HG02870 (cell line): ENCODE results near the gene DDX54.

Source experiments
- ATAC-seq: cut with Tn5 transposase; IDR thresholded peaks from one replicate; pipeline ENCODE4 v1.9.1; 2021; ENCODE audit warnings: mild to moderate bottlenecking, moderate library complexity; ENCODE audit not compliant: unreplicated experiment

The DDX54 gene

DNA sequence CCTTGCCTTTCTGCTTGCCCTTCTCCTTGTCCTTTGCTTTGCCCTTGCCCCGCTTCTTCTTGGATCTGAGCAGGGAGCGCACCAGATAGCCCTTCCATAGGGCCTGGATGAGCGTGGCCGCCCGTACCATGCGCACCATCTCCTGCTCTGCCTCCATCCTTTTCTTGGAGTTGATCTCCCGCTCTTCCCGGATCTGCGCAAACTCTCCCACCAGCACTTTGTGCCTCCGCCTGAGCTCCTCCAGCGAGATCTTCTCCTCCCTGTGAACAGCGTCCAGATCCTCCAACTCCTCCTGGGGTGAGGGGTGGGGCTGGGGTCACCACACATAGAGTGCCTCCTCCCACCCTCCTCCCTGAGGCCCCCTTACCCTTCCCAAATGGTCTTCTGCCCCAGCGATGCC, 10.3 kb upstream of the DDX54 start:
- no peak for ATAC-seq

DNA sequence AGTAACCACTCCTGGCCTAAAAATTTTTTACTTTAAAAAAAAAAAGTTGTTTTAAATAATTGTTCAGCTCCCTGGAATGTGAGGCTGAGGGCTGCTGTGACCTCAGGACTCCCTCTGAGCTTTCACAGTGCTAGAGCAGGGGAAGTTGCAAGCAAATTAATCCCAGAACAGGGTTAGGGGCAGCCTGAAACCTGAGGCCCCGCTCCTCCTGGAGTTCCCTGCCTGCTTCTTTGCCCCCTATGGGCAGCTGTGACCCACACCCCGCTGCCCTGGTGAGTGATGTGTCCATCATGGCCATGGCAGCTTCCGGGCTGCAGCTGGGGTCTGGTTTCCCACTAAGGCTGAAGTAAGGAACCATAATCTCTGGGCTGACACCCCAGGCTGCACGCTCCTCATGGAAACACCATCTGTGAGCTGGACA, 9.7 kb upstream of the DDX54 start:
- ATAC-seq = no peak

DNA sequence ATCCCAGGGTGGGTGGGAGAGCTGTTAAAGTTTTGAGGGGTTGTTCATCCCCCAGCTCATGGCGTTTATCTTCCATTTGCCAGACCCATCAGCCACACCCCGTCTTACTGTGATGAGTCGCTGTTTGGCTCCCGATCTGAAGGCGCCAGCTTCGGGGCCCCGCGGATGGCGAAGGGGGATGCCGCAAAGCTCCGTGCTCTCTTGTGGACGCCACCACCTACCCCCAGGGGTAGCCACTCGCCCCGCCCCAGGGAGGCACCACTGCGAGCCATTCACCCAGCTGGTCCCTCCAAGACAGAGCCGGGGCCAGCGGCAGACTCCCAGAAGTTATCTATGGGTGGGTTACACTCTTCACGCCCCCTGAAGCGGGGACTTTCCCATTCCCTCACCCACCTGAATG, 5.9 kb upstream of the DDX54 start:
- ATAC-seq = no peak

DNA sequence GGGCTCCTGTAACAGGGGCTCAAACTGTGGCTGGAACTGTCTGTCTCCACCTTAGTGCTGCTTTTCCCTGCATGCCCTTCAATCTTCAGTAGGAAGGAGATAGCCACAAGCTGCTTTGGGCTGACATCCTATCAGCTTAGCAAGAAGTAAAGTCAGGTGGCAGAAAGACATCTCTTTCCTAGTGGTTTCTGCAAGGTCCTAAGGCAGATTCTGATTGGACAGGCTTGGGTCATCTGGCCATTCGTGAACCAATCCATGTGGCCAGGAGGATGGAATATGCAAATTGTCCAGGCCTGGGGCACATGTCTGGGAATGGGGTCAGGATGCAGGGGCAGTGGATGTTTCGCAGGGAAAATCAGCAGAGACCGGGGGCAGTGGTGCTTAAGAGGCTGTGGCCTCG, 5.5 kb upstream of the DDX54 start:
- no peak for ATAC-seq

DNA sequence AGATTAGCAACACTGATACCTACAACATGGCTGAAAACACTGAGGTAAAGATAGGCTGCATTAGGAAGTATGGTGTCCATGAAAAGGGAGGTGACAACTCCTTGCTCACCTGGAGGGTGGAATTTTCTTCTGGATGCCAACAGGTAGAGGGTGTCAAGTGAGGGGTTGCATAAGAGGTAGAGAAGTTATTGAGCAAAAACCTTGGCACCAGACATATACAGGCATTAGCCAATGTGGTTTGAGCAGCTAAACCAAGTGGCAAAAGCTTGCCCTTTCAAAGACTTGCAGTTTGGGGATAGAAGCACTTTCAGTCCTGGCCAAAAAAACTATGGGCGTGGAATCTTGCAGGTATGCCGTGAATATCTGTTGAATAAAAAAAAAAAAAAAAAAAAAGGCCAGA, 4.1 kb upstream of the DDX54 start:
- no peak for ATAC-seq

DNA sequence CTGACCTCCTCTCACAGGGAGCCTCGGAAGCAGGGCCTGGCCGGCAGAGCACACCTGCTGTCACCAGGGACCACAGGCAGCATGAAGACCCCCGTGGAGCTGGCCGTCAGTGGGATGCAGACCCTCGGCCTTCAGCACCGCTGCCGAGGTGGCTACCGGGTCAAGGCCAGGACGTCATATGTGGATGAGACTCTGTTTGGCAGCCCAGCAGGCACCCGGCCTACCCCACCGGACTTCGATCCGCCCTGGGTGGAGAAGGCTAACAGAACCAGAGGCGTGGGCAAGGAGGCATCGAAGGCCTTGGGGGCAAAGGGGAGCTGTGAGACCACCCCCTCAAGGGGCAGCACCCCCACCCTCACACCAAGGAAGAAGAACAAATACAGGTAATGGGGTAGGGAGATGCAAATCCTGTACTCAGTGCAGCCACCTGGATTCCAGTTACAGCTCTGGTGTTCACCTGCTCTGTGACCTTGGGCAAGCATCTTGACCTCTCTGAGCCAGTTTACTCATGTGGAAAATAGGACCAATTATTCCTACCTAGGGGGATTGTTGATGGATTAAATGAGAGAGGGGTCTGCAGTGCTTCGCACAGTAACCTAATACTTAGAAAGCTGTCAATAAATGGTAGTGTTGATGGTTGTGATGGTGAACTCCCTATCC, 1.5 kb upstream of the DDX54 start:
- no peak for ATAC-seq

DNA sequence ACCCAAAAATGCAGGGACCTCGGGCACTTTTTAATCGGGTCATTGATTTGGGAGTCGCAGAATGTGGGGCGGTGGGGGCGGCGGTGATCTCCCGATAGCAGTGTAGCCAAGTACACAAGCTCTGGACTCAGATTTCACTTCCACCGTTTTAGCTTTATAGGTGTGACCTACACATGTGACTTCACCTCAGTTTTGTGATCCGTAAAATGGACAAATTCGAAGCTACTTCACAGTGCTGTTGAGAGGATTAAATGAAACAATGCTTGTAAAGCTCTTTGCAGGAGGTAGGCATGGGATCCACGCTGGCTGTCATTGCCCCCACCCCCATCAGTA, 721 bp upstream of the DDX54 start:
- no peak for ATAC-seq

DNA sequence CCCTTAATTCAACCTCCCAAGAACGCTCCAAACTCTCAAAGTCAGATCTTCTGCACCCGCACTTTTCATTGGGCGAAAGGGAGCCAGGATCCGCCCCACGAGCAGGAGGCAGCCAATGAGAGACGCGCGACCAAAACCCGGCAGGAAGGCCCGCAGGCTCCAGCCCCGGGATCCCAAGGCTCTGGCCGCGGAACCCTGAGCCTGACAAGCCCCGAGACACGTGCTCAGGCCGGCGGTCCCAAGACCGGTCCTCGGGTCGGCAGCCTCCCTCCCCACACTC, 438 bp downstream of the DDX54 start:
- ATAC-seq = peak; percentile 81

DNA sequence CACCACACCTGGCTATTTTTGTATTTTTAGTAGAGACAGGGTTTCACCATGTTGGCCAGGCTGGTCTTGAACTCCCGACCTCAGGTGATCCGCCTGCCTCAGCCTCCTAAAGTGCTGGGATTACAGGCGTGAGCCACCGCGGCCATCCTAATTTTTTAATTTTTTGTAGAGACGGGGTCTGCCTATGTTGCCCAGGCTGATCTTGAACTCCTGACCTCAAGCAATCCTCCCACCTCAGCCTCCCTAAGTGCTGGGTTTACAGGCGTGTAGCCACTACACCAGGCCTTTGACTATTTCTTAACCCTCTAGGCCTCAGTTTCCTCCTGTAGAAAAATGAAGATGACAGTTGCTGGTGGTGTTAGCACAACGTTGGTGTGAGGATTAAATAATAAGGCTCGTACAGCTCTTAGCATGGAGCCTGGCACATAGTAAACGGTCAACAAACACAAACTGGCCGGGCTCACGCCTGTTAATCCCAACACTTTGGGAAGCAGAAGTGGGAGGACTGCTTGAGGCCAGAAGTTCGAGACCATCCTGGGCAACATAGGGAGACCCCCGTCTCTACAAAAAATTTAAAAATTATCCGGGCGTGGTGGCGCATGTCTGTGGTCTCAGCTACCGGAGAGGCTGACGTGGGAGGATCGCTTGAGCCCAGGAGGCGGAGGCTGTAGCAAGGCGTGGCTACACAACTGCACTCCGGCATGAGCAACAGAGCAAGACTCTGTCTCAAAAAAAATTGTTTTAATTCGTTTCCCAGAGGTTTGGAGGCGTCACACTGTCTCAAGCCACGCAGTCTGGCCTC, 979 bp downstream of the DDX54 start:
- ATAC-seq = peak; percentile 52

DNA sequence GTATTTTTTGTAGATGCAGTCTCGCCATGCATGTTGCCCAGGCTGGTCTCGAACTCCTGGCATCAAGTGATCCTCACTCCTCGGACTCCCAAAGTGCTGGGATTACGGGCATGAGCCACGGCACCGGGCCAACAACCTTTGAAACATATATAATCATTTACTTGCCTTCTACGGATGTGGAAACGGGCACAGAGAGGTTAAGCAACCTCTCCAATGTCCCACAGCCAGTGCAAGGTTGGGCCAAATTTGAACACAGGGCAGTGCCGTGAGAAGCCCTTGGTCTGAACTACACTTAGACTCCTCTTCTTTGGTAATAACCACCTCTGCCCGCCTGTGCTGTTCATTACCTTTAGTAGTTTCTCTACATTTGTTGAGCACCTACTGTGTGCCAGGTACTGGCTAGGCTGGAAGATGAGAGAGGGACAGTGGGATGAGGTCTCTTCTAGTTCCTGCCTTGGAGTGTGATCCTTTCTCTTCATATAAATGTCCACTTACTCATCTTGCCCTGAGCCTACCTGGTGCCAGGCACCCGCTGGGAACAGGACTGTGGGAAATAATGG, 2.2 kb downstream of the DDX54 start:
- ATAC-seq = no peak

DNA sequence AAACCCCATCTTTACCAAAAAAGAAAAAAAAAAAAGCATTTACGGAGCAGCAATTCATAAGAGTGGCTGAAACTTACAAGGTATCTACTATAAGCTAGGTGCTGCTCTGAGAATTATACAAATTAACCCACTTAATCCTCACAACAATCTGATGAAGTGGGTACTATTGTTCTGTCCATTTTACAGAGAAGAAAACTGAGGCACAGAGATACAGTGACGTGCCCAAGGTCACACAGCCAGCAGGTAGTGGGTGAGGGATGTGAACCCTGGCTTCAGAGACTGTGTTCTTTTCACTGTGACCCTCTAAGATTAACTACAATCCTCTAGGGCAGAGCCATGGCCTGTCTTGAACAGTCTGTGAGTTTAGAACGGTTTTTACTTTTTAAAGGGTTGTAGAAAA, 3.3 kb downstream of the DDX54 start:
- ATAC-seq = no peak

DNA sequence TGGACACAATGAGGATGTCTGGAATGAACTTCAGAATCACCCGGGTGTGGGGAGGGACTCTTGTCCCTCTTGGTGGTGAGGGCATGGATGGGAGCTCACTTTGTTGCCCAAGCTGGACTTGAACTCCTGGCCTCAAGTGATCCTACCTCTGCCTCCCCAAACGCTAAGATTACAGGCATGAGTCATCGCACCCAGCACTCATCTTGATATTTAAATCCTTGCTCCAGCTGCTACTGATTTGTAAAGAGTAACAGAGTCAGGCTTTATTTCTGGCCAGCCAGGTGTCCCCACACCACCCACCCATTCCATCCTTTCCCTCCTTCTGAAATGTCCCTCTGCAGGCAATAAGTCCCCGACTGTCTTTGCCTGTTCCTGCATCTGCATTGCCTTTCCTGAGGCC, 4.9 kb downstream of the DDX54 start:
- ATAC-seq = no peak

DNA sequence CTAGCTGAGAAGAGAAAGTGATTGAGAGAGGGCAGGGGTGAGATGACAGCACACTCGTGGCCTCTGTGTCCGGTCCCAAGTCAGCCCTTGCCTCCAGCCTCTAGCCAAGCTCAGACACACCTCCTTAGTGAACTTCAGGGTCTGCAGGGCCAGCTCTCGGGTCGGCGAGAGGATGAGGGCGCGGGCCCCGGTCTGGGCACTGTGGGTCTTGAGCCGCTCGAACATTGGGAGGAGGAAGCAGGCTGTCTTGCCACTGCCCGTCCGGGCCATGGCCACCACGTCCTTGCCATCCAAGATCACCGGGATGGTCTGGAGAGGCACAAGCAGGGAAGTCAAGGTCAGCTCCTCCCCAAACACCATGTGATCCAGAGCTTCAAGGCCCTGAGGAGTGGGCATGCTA, 6.3 kb downstream of the DDX54 start:
- ATAC-seq = no peak

DNA sequence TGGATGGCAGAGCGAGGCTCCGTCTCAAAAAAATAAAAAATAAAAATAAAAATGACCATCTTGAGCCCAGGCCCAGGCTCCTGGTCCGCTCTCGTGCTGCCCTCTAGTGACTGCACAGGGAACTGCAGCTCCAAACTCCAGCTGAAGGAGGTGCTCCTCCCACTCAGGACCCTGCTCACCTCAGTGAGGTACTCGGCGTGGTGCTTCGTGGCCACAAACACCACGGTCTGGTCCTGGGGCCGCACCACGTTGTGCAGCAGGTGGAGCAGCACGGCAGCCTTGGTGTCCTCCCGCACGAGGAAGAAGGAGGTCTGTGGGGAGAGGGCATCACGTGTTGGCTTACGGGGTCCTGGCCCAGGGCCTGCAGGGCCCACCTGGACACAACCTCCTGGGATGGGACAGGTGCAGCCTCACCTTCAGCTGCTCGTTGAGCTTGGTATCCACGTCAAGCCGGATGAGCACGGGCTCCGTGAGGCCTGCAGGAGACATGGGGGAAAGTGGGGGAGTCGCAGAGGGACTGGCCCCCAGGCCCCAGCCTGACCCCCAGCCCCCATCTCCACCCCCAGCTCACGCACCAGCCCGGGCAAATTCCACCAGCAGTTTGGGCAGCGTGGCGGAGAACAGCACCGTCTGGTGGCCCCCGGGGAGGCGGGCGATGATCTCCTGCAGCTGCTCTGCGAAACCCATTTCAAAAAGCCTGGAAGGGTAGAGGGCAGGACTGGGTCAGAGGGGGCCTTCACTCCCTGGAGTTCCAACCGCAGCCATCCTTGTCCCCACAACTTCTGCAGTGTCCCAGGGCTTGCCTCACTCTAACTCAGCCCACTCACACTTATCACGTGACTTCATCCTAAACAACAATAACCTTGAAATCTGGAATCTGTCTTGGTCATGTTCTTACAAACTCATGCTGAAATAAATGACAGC, 10.6 kb downstream of the DDX54 start:
- no peak for ATAC-seq

DNA sequence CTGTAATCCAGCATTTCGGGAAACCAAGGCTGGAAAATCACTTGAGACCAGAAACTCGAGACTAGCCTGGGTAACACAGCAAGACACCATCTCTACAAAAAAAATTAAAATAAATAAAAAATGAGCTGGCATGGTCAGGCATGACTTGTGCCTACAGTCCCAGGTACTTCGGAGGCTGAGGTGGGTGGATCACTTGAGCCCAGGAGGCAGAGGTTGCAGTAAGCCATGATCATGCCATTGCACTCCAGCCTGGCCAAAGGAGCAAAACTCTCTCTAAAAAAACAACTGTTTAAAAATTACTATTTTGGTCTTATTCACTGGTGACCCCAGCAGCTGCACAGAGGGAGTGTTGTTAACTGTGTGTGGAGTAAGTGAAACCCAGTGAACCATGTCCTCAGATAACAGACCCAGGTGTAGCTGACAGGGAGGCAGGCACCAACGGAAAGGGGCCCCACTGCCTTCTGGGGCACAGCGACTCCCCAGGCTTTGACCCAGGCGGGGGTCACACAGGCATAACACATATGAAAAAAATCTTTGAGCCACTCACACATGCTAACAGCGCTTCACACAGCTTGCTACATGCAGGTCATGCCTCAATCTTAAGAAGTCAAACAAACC, 12.1 kb downstream of the DDX54 start:
- peak; percentile 58 for ATAC-seq

DNA sequence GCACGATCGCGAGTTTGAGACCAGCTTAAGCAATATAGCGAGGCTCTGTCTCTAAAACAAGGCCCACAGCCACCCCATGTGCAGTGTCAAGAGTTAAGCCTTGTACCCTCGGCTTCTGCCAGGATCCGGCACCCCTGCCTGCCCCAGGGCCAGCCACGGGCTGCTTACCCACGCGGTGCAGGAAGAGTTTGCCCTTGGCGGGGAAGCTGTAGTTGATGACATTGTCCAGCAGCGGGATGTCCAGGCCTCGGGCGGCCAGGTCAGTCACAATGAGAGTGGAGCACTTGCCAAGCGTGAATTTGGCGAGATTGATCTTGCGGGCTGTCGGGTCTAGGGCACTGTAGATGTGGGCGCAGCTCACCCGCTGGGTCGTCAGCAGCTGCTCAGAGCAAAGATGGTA, 13.1 kb downstream of the DDX54 start:
- no peak for ATAC-seq

DNA sequence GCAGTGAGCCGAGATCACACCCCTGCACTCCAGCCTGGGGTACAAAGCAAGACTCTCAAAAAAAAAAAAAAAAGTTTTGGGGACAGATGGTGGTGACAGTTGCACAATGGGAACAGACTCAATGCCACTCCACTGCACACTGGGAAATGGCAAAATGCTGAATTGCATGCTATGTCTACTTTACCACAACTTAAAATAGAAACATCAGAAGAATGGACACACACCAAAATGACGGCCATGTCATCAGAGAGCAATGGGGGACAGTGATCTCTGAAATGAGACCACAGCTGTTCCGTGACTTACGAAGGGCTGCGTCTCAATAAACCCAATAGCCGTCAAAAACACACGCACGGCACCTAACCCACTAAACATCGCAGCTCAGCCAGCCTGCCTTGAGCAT, 13.7 kb downstream of the DDX54 start:
- no peak for ATAC-seq

DNA sequence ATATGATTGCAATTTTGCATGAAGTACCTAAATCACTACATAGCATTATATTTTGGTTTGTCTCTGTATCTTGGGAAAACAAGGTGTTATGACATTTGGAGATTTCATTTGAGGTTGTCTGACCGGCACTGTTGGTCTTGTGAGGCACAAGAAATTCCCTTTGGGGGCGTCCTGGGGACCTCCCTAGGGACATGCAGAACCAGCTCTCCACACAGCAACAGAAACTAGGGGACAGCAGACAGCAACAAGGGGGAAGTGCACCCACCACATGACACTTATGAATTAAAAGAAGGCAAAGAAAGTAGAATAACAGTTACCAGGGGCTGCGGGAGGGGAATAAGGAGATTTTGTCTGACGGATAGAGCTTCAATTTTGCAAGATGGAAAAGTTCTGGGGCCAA, 14.4 kb downstream of the DDX54 start:
- no peak for ATAC-seq

DNA sequence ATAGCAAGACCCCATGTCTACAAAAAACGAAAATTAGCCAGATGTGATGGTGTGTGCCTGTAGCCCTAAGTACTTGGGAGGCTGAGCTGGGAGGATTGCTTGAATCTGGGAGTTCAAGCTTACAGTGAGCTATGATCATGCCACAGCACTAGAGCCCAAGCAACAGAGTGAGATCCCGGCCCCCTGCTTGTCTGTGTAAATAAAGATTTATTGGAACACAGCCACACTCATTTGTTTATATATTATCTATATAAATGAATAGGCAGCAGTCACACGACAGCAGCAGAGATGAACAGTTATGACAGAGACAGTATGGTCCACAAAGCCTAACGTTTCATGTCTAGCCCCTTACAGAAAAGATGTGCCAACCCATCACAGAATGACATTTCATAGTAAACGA, 14.8 kb downstream of the DDX54 start:
- ATAC-seq = no peak

DNA sequence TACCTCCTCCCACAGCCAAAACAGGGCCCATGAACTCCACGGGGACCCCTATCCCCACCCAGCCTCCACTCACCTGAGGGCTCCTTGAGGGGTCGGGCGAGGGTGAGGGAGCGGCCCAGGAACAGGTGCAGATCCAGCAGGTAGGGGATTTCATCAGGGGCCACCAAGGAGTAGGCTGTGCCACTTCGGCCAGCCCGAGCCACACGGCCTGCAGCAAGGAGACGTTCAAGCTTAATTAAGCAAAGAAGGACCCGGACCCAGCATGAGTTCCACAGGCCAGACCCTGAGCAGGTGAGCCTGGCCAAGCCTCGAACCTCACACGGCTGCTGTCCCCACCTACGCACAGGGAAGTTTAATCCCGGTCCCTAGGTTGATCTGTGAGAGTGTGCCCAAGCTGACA, 15.6 kb downstream of the DDX54 start:
- ATAC-seq = no peak

DNA sequence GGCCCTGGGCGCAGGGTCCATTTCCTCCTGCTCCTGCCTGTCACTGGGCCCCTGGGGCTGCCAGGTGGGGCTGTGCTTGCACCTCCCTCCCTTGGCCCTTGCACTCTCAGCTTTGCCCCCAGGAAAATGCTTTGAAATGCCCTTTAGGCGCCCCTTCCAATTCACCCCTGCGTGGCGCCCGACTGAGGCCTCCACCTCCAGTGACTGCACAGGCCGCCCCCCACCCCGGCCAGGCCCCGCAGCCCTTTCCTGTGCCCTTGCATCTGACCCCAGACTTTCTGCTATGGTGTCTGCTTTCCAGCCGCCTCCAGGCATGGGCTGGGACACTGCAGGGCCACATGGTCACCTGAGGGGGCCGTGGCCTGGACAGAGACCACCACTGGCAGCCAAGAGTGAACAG, 17.4 kb downstream of the DDX54 start:
- ATAC-seq = no peak
